MM.1S (cell line): ENCODE results near the gene GBF1.

Experiments used
- CTCF ChIP-seq: fragments of 300-600 bp; sonication (generic); IDR thresholded peaks from 2 replicates; pipeline ENCODE4 v1.5.1; 2016; ENCODE audit warnings: antibody characterized with exemption, low read length, mixed read lengths
- EZH2 ChIP-seq: fragments of 300-600 bp; sonication (generic); optimal IDR thresholded peaks from 2 replicates; pipeline ENCODE3; 2017; ENCODE audit warnings: low read depth, mild to moderate bottlenecking, antibody characterized with exemption, low read length, mixed read lengths

DNA sequence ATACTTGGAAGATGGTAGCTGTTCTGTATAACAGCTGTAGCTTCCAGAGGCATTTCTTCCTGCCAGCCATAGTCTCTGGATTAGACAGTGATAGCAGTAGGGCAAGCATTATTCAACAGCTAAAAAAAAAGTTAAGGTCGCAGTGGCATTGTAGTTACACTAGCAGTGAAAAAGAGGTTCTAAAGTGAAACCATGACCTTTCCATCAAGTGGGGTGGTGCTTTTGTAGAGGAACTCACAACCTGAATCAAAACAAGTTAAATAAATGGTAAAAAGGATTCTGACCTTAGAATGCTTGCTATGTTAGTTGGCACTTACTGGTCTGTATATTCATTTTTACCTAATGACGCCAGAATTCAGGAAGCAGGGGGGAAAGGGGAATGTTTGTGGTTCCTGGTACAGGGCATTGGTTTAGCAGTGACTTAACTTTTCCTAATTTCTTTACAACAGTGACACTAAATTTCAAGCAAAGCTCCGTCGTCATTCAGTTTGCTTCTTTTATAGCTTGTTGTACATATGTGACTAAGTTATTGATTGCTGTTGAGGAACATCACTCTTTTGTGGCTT, 55.0 kb downstream of the GBF1 start:
- TF ChIP-seq EZH2 (no peak), CTCF (no peak)
